GM23248 (cell line): ENCODE data around the gene RASSF8.

Experiments
- EZH2 ChIP-seq: fragments of 200-600 bp; sonication (generic); IDR thresholded peaks from 2 replicates; pipeline ENCODE4 v1.6.1; 2018; ENCODE audit warnings: antibody characterized with exemption, mild to moderate bottlenecking; ENCODE audit not compliant: insufficient read depth, poor library complexity, severe bottlenecking
- EZH2phosphoT487 ChIP-seq: fragments of 200-600 bp; sonication (generic); IDR thresholded peaks from 2 replicates; pipeline ENCODE4 v1.6.1; 2018; ENCODE audit warnings: antibody characterized with exemption, moderate library complexity, mild to moderate bottlenecking, low read depth; ENCODE audit not compliant: insufficient read depth

- TF ChIP-seq EZH2 (no peak), EZH2phosphoT487 (no peak)
Measured at GRCh38 chr12:26062006-26062405, 103.5 kb downstream of the RASSF8 start.
